Smooth muscle cell of the pulmonary artery (primary cell): ENCODE results near the gene GLS2. TPM values are rescaled to one million over a fixed set of nuclear protein-coding genes. Genes with fewer than 3 reads are reported as not detected.

ENCODE experiments used
- total RNA-seq: library from RNA; depleted of rRNA; stranded (reverse); fragments of >200 nt; gene quantifications from 2 replicates; pipeline ENCODE4 v1.2.3, GENCODE V29; 2014

The GLS2 gene
- 0.13 and 0.20 TPM in 2 replicates for total RNA-seq

DNA sequence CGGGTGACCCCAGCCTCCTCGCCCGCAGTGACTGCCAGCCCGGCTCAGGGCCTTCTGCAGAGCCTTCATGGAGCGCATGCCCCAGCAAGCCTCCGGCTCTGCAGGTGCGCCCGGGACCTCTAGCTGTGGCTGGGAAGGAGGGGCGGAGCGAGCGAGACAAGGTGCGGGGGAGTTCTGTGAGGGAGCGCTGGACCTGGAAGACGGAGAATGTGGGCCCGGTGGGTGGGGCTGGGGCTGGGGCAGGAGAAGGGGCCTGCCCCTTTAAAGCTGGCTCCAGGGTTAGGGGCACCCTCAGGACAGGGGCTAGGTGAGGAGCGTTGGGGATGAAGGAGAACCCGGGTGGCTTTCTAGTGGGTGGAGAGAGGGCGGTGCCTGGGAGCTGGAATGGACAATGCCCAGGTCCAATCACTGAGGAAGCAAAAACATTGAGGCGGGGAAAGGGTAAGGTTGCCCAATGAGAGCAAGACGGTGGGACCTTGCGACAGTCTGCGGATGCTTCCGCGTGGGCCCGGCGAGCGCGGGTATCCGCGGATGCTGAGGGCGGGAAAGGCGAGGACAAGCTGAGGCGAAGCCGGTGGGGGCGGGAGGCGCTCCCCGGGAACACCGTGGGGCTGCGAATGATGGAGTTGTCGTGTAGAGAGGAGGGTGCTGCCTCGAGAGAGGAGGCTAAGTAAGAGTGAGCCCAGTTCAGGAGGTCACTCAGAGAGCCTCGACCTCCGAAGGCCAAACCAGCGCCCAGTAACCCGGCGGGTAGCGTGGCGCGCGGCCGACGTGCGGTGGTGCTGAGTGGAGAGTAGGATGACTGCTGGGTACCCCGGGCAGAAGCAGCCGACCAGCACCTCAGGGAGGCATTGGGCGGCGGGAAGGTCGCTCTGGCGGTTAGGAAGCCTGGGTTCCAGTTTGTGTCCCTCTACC, at the start of gene GLS2:
GLS2 (minus strand) TSS at position 121 of the 915 bp plus-strand sequence; CDS start at position 78, 43 bp downstream.

GRCh38 chr12:56521590-56522371, 33.8 kb upstream of the GLS2 start, which contains the start of gene RBMS2:
TSS of gene RBMS2 (plus strand) at chr12:56521820. CDS start at chr12:56522024, 204 bp downstream.

DNA sequence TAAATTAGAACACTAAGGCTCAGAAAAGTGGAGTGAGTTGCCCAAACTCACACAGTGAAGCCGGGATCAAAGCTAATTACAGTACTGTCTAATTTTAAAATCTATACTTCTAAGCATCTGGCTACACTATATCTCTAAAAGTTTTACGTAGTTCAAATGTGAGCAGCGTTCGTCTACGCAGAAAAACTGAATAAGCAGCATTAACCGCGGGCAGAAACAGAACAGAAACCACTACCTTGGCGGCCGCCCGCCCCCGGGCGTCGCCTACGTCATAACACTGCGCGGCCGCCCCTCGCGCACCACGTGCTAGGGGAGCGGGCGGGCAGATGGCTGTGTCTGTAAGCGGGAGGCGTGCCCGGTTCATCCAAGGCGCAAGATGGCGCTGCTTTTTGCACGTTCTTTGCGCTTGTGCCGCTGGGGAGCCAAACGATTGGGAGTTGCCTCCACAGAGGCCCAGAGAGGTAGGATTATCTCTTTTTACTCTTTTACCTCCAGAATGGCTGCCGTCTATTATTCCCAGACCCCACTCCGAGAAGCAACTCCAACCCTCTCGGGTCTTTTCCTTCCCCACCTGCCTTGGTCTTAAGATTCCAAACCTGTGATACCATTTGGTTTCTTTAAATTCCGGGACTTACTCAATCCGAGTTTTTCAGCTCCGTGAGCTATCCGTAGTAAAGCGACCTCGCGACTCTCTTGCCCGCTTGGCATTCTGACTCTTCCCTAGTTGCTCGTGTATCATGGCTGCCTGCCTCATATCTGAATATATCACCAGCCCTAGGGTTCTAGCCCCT, 19.6 kb downstream of the GLS2 start, which contains the start of gene SPRYD4:
SPRYD4 (plus strand) TSS at position 363 of the 791 bp plus-strand sequence; CDS start at position 377, 14 bp downstream.

GRCh38 chr12:56454557-56454956, 33.4 kb downstream of the GLS2 start, which contains the start of gene MIP:
TSS of gene MIP (minus strand) at chr12:56454657. CDS start at chr12:56454613, 44 bp downstream.

GRCh38 chr12:56448860-56449621, 38.9 kb downstream of the GLS2 start, which contains the start of gene TIMELESS:
TSS of gene TIMELESS (minus strand) at chr12:56449426. CDS start at chr12:56434170, 15,256 bp downstream.

Other genes with a start within 250 kb of the GLS2 start
- gene ANKRD52, start 229.8 kb downstream of the GLS2 start, total RNA-seq = 30.0 and 41.4 TPM in 2 replicates
- 6.3 and 8.2 TPM in 2 replicates for gene COQ10A, start 221.2 kb downstream of the GLS2 start, total RNA-seq
- gene CS, start 187.8 kb downstream of the GLS2 start, total RNA-seq = 133 and 159 TPM in 2 replicates
- gene CNPY2, start 172.2 kb downstream of the GLS2 start, total RNA-seq = 58.6 and 100 TPM in 2 replicates
- 27.6 and 30.9 TPM in 2 replicates for gene PAN2, start 154.2 kb downstream of the GLS2 start, total RNA-seq
- not detected in 2 replicates for gene IL23A, start 149.3 kb downstream of the GLS2 start, total RNA-seq
- gene STAT2, start 128.1 kb downstream of the GLS2 start, total RNA-seq = 229 and 230 TPM in 2 replicates
- not detected in 2 replicates for gene APOF, start 125.3 kb downstream of the GLS2 start, total RNA-seq
- gene TIMELESS, start 38.7 kb downstream of the GLS2 start, total RNA-seq = 6.7 and 7.2 TPM in 2 replicates
- gene MIP, start 33.5 kb downstream of the GLS2 start, total RNA-seq = 0.13 TPM in 1 of 2 replicates, not detected in the other
- gene SPRYD4, start 19.6 kb downstream of the GLS2 start, total RNA-seq = 1.2 and 1.9 TPM in 2 replicates
- gene RBMS2, start 33.7 kb upstream of the GLS2 start, total RNA-seq = 26.2 and 27.9 TPM in 2 replicates
- 33.2 and 34.8 TPM in 2 replicates for gene BAZ2A, start 142.2 kb upstream of the GLS2 start, total RNA-seq
- 374 and 387 TPM in 2 replicates for gene ATP5F1B, start 157.8 kb upstream of the GLS2 start, total RNA-seq
- gene PTGES3, start 200.1 kb upstream of the GLS2 start, total RNA-seq = 70.5 and 89.9 TPM in 2 replicates
- gene NACA, start 237.1 kb upstream of the GLS2 start, total RNA-seq = 966 and 1,037 TPM in 2 replicates